ENCODE measurements around the gene CSHL1. TPM values are rescaled to one million over a fixed set of nuclear protein-coding genes. Genes with fewer than 3 reads are reported as not detected.
"Not testable (repeated sequence)": the region's sequence is repeated elsewhere in the genome, so short reads cannot be mapped to it uniquely, and the experiment has no call there.

The CSHL1 gene
- total RNA-seq, 1 experiment from 2014 or later: not detected

DNA sequence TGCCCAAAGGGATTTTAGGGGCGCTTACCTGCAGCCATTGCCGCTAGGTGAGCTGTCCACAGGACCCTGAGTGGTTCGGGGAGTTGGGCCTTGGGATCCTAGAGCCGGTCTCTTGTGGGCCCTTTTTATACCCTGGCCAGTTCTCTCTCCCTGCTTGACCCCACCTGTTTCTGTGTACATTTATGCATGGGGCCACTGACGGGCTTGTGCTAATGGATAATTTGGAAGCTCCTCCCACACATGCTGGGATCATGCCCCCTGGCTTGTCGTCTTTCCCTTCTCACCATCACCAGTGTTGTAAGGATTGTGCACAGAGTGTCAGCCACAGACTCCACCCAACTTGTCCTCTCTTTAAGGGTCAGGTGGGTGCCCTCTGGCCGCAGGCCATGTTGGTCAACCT is 37.5 kb downstream of the CSHL1 start, which contains the start of gene CSH2:
Gene CSH2, minus strand, starts transcription at position 101 of the 400 bp plus-strand sequence. Its CDS starts 63 bp downstream, at position 38.
- H3K36me3 ChIP-seq (replicated peaks; ENCODE audit: control insufficient read depth, insufficient read depth, low read length); H3K4me3 ChIP-seq (ENCODE audit: insufficient read depth, low read depth, low read length); DNase-seq; H3K27me3 ChIP-seq (ENCODE audit: control insufficient read depth, insufficient read depth, low read length): not testable (repeated sequence)

DNA sequence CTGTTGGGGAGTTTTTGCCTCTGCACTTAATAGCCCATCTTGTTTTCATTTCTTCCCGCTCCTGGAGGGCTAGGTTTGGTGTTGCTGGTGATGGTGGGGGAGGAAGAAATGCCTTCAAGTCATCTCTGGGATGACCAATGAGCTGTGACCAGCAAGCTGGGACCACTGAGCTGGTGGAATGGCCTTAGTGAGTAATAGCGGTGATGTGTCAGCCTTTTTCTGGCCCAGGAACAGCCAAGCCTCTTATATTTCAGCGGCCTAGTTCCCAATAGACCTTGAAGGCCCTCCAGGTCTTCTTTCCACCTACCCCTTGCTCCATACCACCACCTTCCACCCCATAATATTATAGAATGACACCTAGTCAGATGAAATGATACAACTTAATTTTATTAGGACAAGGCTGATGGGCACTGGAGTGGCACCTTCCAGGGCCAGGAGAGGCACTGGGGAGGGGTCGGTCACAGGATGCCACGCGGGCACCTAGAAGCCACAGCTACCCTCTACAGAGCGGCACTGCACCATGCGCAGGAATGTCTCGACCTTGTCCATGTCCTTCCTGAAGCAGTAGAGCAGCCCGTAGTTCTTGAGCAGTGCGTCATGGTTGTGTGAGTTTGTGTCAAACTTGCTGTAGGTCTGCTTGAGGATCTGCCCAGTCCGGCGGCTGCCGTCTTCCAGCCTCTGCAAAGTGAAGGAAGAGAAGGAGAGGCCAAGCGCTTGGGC is 39.3 kb downstream of the CSHL1 start:
- DNase-seq; H3K36me3 ChIP-seq (replicated peaks; ENCODE audit: control insufficient read depth, insufficient read depth, low read length); H3K4me3 ChIP-seq (ENCODE audit: insufficient read depth, low read depth, low read length); H3K27me3 ChIP-seq (ENCODE audit: control insufficient read depth, insufficient read depth, low read length): not testable (repeated sequence)

DNA sequence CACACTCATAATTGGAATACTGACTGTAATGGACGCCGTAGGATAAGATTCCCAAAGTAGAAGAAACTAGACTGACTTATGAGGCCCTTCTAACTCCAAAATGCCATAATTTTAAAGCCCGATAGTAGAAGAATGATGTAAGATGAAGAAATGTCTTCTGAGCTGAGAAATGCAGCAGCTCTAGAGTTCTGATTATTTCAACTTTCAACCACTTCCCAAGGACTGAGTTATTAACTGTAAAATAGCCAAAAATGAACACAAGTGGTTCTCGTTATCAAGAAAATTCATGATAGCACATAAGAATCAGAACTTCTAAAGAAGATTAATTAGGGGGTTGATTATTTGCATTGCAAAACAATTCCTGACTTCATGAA is 40.8 kb downstream of the CSHL1 start:
- not testable (repeated sequence) for H3K27me3 ChIP-seq (ENCODE audit: control insufficient read depth, insufficient read depth, low read length); H3K4me3 ChIP-seq (ENCODE audit: insufficient read depth, low read depth, low read length); H3K36me3 ChIP-seq (replicated peaks; ENCODE audit: control insufficient read depth, insufficient read depth, low read length); DNase-seq

DNA sequence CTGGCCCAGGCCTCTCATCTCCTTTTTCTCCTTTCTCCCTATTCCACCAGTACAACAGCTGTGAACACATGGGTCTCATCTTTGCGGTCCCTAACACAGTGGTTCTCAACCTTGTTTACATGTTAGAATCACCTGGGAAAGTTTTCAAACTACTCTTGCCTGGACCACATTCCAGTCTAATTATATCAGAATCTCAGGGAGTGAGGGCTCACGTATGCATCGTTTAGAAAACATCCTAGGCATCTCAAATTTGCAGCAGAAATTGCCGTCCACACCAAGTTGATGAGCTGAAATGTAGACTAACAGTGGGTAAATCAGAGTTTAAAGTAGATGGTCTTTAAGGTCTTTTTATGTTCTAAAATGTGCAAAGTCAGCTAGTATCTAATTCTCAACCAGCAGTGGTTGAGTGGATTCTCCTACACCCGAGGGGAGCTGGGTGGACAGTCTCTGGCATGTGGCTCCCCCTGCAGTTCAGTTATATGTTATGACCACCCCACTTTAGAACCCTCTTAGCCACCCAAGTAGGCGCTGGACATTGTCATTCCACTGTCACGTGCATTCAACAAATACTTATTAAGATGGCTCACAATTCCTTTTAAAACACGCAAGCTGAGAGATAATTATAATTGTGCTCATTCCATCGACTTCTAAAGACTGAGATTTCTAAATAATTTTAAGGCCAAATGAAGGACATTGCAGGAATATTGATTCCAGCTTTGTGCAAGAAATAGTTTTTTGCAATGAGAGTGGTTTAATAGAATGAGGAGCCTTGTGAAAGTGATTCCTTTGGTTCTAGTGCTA is 41.4 kb downstream of the CSHL1 start:
- H3K4me3 ChIP-seq (ENCODE audit: insufficient read depth, low read depth, low read length); H3K27me3 ChIP-seq (ENCODE audit: control insufficient read depth, insufficient read depth, low read length); DNase-seq; H3K36me3 ChIP-seq (replicated peaks; ENCODE audit: control insufficient read depth, insufficient read depth, low read length): not testable (repeated sequence)

DNA sequence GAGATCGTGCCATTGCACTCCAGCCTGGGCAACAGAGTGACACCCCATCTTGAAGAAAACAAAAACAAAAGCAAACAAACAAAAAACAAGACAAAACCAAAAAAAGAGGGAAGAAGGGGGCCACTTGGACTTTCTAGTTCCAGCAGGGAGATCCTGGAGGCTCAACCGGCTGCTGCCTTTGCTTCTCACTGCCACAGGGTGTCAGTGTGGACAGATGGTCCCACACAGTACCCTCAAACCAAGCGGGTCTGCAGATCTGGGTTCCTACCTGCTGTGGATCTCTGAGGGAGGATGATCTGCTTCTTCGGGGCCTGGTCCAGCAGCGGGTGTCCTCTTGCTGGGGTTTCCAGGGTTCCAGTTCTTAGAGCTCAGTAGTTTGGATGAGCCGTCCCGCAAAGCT is 44.4 kb downstream of the CSHL1 start:
- not testable (repeated sequence) for H3K36me3 ChIP-seq (replicated peaks; ENCODE audit: control insufficient read depth, insufficient read depth, low read length); DNase-seq; H3K4me3 ChIP-seq (ENCODE audit: insufficient read depth, low read depth, low read length); H3K27me3 ChIP-seq (ENCODE audit: control insufficient read depth, insufficient read depth, low read length)

Other genes starting within 250 kb of the CSHL1 start
- gene LIMD2, start 211.1 kb downstream of the CSHL1 start, total RNA-seq (2014; rRNA removed; shearing (Covaris generic)): 116 and 190 TPM in 2 replicates
- 28.5 and 33.4 TPM in 2 replicates for gene STRADA, start 169.5 kb downstream of the CSHL1 start, total RNA-seq (2014; rRNA removed; shearing (Covaris generic))
- 30.6 and 36.4 TPM in 2 replicates for gene CCDC47, start 137.7 kb downstream of the CSHL1 start, total RNA-seq (2014; rRNA removed; shearing (Covaris generic))
- 34.5 and 41.8 TPM in 2 replicates for gene DDX42, start 137.1 kb downstream of the CSHL1 start, total RNA-seq (2014; rRNA removed; shearing (Covaris generic))
- 29.9 and 34.9 TPM in 2 replicates for gene PSMC5, start 83.8 kb downstream of the CSHL1 start, total RNA-seq (2014; rRNA removed; shearing (Covaris generic))
- 30.0 and 54.1 TPM in 2 replicates for gene FTSJ3, start 83.6 kb downstream of the CSHL1 start, total RNA-seq (2014; rRNA removed; shearing (Covaris generic))
- 141 and 144 TPM in 2 replicates for gene SMARCD2, start 68.6 kb downstream of the CSHL1 start, total RNA-seq (2014; rRNA removed; shearing (Covaris generic))
- not detected in 2 replicates for gene CSH2, start 37.6 kb downstream of the CSHL1 start, total RNA-seq (2014; rRNA removed; shearing (Covaris generic))
- gene GH2, start 29.3 kb downstream of the CSHL1 start, total RNA-seq (2014; rRNA removed; shearing (Covaris generic)): not detected in 2 replicates
- 0.30 TPM in 1 of 2 replicates, not detected in the other for gene CSH1, start 14.7 kb downstream of the CSHL1 start, total RNA-seq (2014; rRNA removed; shearing (Covaris generic))
- not detected in 2 replicates for gene GH1, start 7.6 kb upstream of the CSHL1 start, total RNA-seq (2014; rRNA removed; shearing (Covaris generic))
- gene CD79B, start 21.1 kb upstream of the CSHL1 start, total RNA-seq (2014; rRNA removed; shearing (Covaris generic)): 2.4 and 2.6 TPM in 2 replicates
- gene SCN4A, start 61.7 kb upstream of the CSHL1 start, total RNA-seq (2014; rRNA removed; shearing (Covaris generic)): 4.8 and 6.8 TPM in 2 replicates
- 0.52 and 0.63 TPM in 2 replicates for gene PRR29, start 87.1 kb upstream of the CSHL1 start, total RNA-seq (2014; rRNA removed; shearing (Covaris generic))
- gene ICAM2, start 109.4 kb upstream of the CSHL1 start, total RNA-seq (2014; rRNA removed; shearing (Covaris generic)): 0.11 and 0.59 TPM in 2 replicates
- 1.8 and 2.3 TPM in 2 replicates for gene ERN1, start 218.9 kb upstream of the CSHL1 start, total RNA-seq (2014; rRNA removed; shearing (Covaris generic))

All from H7 (cell line).